Panc1 (cell line): ENCODE measurements around the gene FEV. TPM values are rescaled to one million over a fixed set of nuclear protein-coding genes. Genes with fewer than 3 reads are reported as not detected.

ENCODE experiments used
- ATAC-seq: fragments of 200-7000 bp; cut with Tn5 transposase; 2 replicates; pipeline ENCODE4 v1.9.1; 2020; ENCODE audit warnings: mild to moderate bottlenecking, moderate library complexity
- BruUV-seq: library from RNA; stranded (reverse); fragments of 400-500 nt; replicated peaks from 2 replicates; lab custom pipeline; 2021; lab: Mats Ljungman, UMichigan
- CTCF ChIA-PET: fragments of 300-600 bp; sonication (Branson Sonifier 250); formaldehyde crosslinking; loops from one replicate; lab custom pipeline; 2022; ENCODE audit warnings: antibody characterized with exemption; lab: Charles Lee
- POLR2A ChIA-PET: fragments of 300-600 bp; sonication (Branson Sonifier 250); formaldehyde crosslinking; loops from one replicate; lab custom pipeline; 2022; ENCODE audit warnings: antibody characterized with exemption; lab: Charles Lee
- DNase-seq: peaks from one replicate; pipeline ENCODE4 v3.0.0-alpha.2; 2010; ENCODE audit warnings: low read depth, low spot score
- H3K27ac ChIP-seq: 2 replicates; pipeline ENCODE4 v1.5.1; 2011; ENCODE audit warnings: mild to moderate bottlenecking, low read length, inconsistent platforms
- H3K27me3 ChIP-seq: fragments of 200-500 bp; sonication (Bioruptor generic); 2 replicates; pipeline ENCODE4 v1.6.0; 2014; ENCODE audit warnings: low read length, inconsistent platforms; ENCODE audit not compliant: control insufficient read depth, insufficient read depth
- H3K36me3 ChIP-seq: fragments of 200-500 bp; sonication (Bioruptor generic); 2 replicates; pipeline ENCODE4 v1.5.1; 2014; ENCODE audit warnings: inconsistent platforms, mild to moderate bottlenecking, low read length, moderate library complexity; ENCODE audit not compliant: control insufficient read depth, insufficient read depth
- H3K4me1 ChIP-seq: 2 replicates; pipeline ENCODE4 v1.5.1; 2011; ENCODE audit warnings: inconsistent platforms, mild to moderate bottlenecking, low read length, moderate library complexity; ENCODE audit not compliant: control insufficient read depth, insufficient read depth
- H3K4me3 ChIP-seq, 2 experiments: 2 replicates each; pipeline ENCODE4 v1.5.1; 2011 to 2012; ENCODE audit warnings: low read depth in 2 of 2, low read length in 2 of 2, mild to moderate bottlenecking in 2 of 2, inconsistent platforms in 1 of 2, moderate library complexity in 1 of 2
- H3K9me3 ChIP-seq: fragments of 200-500 bp; sonication (Bioruptor generic); 2 replicates; pipeline ENCODE4 v1.5.1; 2014; ENCODE audit warnings: low read depth, mild to moderate bottlenecking, inconsistent platforms, low read length, moderate library complexity; ENCODE audit not compliant: control insufficient read depth, insufficient read depth
- POLR2AphosphoS5 ChIP-seq: IDR thresholded peaks from 2 replicates; pipeline ENCODE4 v1.6.1; 2012; ENCODE audit warnings: mild to moderate bottlenecking, low read depth, low read length, moderate library complexity
- SIN3A ChIP-seq: IDR thresholded peaks from 2 replicates; pipeline ENCODE4 v1.6.1; 2012; ENCODE audit warnings: low read depth, mild to moderate bottlenecking, low read length, moderate library complexity, borderline replicate concordance; ENCODE audit not compliant: insufficient read depth
- TCF7L2 ChIP-seq: IDR thresholded peaks from 2 replicates; pipeline ENCODE4 v1.6.1; 2011; ENCODE audit warnings: mild to moderate bottlenecking, low read depth, low read length, inconsistent platforms
- in situ Hi-C: cut with HindIII; loops from 2 replicates; pipeline ENCODE4 v1.10.0; 2016; ENCODE audit warnings: low sequenced_read_pairs, low pct_unique_long_range_greater_than_20kb
- intact Hi-C: fragments of 100-400 bp; cut with micrococcal nuclease; formaldehyde crosslinking; loops from one replicate; pipeline ENCODE4 v1.10.0; 2022; ENCODE audit not compliant: unreplicated experiment
- total RNA-seq: library from RNA; stranded (reverse); gene quantifications from one replicate; pipeline ENCODE4 v1.2.1, GENCODE V29; 2021; ENCODE audit not compliant: unreplicated experiment
- TF ChIP-seq, protein P1 (sequence below): fragments of 450-650 bp; IDR thresholded peaks from 2 replicates; pipeline ENCODE4 v1.5.1; 2017; ENCODE audit warnings: mild to moderate bottlenecking
- TF ChIP-seq, protein P2 (sequence below), 2 experiments: IDR thresholded peaks; 2 replicates each; pipeline ENCODE4 v1.6.1; 2011 to 2012; ENCODE audit warnings: low read depth in 2 of 2, control low read depth in 1 of 2, low read length in 1 of 2, mild to moderate bottlenecking in 1 of 2, moderate library complexity in 1 of 2; ENCODE audit not compliant: insufficient read depth in 1 of 2

Gene FEV
- total RNA-seq, 1 experiment from 2014 or later: not detected

DNA sequence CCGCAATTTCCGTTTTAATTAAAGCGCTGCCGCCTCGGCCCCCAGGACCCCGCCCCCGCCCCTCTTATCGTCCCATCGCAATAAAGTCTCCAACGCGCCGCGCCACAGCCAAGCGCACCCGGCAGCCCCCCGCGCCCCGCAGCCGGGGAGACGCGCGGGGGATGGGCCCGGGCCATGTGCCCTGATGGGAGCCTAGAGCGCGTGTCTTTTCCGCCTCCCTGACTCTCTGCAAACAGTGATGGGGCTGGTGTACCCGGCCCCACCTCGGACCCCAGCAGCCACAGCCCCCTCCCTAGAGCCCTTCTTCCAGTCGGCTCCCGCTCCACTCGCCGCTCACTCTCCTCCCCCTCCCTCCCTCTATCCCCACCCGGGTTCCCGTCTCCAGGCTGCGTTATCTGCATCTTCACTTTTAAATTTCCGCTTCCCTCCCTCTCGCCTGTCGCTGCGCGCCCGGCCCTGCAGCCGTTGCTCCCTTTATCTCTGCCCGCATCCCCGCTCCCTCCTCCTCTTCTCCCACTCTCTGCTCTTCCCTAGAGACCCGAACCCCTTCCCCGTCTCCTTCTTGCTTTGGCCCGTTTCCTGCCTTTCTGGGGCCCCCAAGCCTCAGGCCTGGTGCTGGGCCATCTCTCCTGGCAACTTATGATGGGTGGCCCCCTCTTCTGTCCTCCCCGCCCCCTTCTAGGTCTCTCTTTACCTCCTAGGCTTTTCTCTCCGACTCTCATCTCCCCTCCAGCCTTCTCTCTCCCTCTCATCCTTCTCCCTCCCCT, 524 bp upstream of the FEV start:
- Histone ChIP-seq H3K4me3 (no peak overlapping the region), H3K27me3 (peaks cover 18% of the 10 kb centered on the region; the same call in 1 of the 2 replicates)
- in situ Hi-C loops: no loop called here

DNA sequence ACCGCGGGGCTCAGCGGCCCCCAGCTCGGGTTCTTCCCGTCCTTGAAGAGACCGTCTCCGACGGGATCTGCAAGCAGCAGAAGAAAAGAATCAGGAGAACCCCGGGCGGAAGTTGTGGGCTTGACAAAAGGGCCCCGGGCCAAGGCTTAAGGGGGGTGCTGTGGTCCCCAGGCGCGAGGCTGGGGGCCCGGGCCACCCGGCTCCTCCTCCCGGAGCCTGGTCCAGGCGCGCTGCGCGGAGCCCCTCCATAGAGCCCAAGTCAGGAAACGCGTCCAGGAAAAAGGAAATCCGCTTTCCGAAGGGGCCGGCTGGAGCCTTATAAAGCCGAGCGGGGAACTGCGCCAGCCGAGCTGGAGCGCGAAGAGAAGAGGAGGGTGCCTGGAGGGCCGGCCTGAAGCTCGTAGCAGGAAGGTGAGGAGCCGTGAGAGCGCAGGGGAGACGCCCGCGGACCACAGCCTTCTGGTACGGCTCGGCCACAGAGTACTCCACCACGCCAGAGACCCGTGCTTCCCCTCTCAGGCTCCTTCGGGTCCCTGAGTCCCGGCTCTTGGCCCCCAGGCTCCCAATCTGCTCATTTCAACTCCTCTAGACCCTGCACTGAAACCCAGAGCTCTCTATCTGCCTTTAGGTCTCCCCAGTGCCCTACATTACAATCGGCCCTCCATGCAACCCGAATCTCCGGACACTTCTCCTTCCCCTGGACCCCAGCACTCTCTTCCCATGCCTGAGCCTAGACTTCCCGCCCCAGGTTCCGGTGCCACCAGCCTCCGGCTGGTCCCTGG, 554 bp downstream of the FEV start:
- no peaks in the 10 kb centered on the region for H3K9me3 ChIP-seq
- BruUV-seq: no TSS peak
- ATAC-seq (peak; percentile 18; the same call in 1 of the 2 replicates), DNase-seq (no peak)
- ChIA-PET CTCF (no interaction called here), POLR2A (no interaction called here)
- H3K4me3 ChIP-seq: peak overlapping the region; percentile 16 to 19; a peak in 3 of 4 replicates
- H3K4me1 ChIP-seq: peaks cover 12% of the 10 kb centered on the region
- H3K27me3 ChIP-seq: peaks cover 18% of the 10 kb centered on the region; the same call in 1 of the 2 replicates
- H3K27ac ChIP-seq: no peak overlapping the region
- TF ChIP-seq, protein P1, sequence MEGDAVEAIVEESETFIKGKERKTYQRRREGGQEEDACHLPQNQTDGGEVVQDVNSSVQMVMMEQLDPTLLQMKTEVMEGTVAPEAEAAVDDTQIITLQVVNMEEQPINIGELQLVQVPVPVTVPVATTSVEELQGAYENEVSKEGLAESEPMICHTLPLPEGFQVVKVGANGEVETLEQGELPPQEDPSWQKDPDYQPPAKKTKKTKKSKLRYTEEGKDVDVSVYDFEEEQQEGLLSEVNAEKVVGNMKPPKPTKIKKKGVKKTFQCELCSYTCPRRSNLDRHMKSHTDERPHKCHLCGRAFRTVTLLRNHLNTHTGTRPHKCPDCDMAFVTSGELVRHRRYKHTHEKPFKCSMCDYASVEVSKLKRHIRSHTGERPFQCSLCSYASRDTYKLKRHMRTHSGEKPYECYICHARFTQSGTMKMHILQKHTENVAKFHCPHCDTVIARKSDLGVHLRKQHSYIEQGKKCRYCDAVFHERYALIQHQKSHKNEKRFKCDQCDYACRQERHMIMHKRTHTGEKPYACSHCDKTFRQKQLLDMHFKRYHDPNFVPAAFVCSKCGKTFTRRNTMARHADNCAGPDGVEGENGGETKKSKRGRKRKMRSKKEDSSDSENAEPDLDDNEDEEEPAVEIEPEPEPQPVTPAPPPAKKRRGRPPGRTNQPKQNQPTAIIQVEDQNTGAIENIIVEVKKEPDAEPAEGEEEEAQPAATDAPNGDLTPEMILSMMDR: no peak
- TF ChIP-seq SIN3A: no peak
- in situ Hi-C loops: no loop called here
- H3K36me3 ChIP-seq: no peaks in the 10 kb centered on the region
- intact Hi-C loops: loop anchor here (5.0 kb wide), 1 partner anchor 132 kb away; no protein-coding TSS in a partner anchor

More for the DNA sequence above, 524 bp upstream of the FEV start:
- H3K36me3 ChIP-seq: no peaks in the 10 kb centered on the region
- POLR2A ChIA-PET: no interaction called here
- CTCF ChIA-PET: no interaction called here
- DNase-seq (no peak), ATAC-seq (no peak)
- no peak overlapping the region for H3K27ac ChIP-seq
- no TSS peak for BruUV-seq
- peaks cover 7% of the 10 kb centered on the region for H3K4me1 ChIP-seq
- intact Hi-C loops: no loop called here
- TF ChIP-seq POLR2AphosphoS5 (no peak), SIN3A (no peak), TCF7L2 (no peak)
- TF ChIP-seq, protein P1: no peak
- TF ChIP-seq, protein P2, sequence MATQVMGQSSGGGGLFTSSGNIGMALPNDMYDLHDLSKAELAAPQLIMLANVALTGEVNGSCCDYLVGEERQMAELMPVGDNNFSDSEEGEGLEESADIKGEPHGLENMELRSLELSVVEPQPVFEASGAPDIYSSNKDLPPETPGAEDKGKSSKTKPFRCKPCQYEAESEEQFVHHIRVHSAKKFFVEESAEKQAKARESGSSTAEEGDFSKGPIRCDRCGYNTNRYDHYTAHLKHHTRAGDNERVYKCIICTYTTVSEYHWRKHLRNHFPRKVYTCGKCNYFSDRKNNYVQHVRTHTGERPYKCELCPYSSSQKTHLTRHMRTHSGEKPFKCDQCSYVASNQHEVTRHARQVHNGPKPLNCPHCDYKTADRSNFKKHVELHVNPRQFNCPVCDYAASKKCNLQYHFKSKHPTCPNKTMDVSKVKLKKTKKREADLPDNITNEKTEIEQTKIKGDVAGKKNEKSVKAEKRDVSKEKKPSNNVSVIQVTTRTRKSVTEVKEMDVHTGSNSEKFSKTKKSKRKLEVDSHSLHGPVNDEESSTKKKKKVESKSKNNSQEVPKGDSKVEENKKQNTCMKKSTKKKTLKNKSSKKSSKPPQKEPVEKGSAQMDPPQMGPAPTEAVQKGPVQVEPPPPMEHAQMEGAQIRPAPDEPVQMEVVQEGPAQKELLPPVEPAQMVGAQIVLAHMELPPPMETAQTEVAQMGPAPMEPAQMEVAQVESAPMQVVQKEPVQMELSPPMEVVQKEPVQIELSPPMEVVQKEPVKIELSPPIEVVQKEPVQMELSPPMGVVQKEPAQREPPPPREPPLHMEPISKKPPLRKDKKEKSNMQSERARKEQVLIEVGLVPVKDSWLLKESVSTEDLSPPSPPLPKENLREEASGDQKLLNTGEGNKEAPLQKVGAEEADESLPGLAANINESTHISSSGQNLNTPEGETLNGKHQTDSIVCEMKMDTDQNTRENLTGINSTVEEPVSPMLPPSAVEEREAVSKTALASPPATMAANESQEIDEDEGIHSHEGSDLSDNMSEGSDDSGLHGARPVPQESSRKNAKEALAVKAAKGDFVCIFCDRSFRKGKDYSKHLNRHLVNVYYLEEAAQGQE (IDR thresholded peaks at IDR 0.05; ENCODE audit: insufficient read depth in 1 of 2, low read depth in 2 of 2, low read length in 1 of 2): no peak
- H3K9me3 ChIP-seq: no peaks in the 10 kb centered on the region
